H1 (cell line): ENCODE results near the gene CAPN11.

ENCODE experiments used
- BACH1 ChIP-seq: IDR thresholded peaks from 2 replicates; pipeline ENCODE4 v1.6.1; 2012; ENCODE audit warnings: low read length, improper control_type of control experiment
- CBX8 ChIP-seq: fragments of 300-800, 300-1000 bp; sonication (generic); IDR thresholded peaks from 2 replicates; pipeline ENCODE4 v1.7.1; 2016; ENCODE audit warnings: low read depth, low read length, borderline replicate concordance
- CTCF ChIP-seq, 3 experiments: IDR thresholded peaks; 1 replicate in 2 of 3; 2 replicates in 1 of 3; pipeline versions ENCODE4 v1.5.1 to v1.6.1; 2011; ENCODE audit warnings: low read length in 3 of 3, mild to moderate bottlenecking in 3 of 3, inconsistent platforms in 2 of 3, low read depth in 1 of 3, moderate library complexity in 1 of 3; ENCODE audit not compliant: insufficient read depth in 1 of 3; ENCODE audit errors: control extremely low read depth in 1 of 3
- GABPA ChIP-seq: IDR thresholded peaks from 2 replicates; pipeline ENCODE4 v1.6.1; 2011; ENCODE audit warnings: mild to moderate bottlenecking, low read length, moderate library complexity, borderline replicate concordance; ENCODE audit not compliant: insufficient read depth
- POLR2A ChIP-seq, 2 experiments: IDR thresholded peaks; 1 replicate in 1 of 2; 2 replicates in 1 of 2; pipeline ENCODE4 v1.6.1; 2011; ENCODE audit warnings: low read depth in 2 of 2, low read length in 2 of 2, mild to moderate bottlenecking in 2 of 2; ENCODE audit errors: control extremely low read depth in 1 of 2
- POLR2AphosphoS5 ChIP-seq: IDR thresholded peaks from 2 replicates; pipeline ENCODE4 v1.6.1; 2011; ENCODE audit warnings: low read depth, low read length
- RFX5 ChIP-seq: IDR thresholded peaks from 2 replicates; pipeline ENCODE4 v1.6.1; 2011; ENCODE audit warnings: low read depth, low read length, improper control_type of control experiment, borderline replicate concordance

- TF ChIP-seq BACH1 (no peak), CTCF (IDR thresholded peaks at IDR 0.05; ENCODE audit: control extremely low read depth in 1 of 3, insufficient read depth in 1 of 3, low read depth in 1 of 3, low read length in 3 of 3) (no peak), POLR2A (IDR thresholded peaks at IDR 0.05; ENCODE audit: control extremely low read depth in 1 of 2, low read depth in 2 of 2, low read length in 2 of 2) (no peak), GABPA (no peak), POLR2AphosphoS5 (no peak), CBX8 (no peak), RFX5 (no peak)
Observed at GRCh38 chr6:44228836-44229235, 70.2 kb downstream of the CAPN11 start.
